Upper lobe of left lung (tissue), 6 donors: ENCODE data around the gene AKR1B1. TPM values are rescaled to one million over a fixed set of nuclear protein-coding genes. Genes with fewer than 3 reads are reported as not detected.

Experiments used
- ATAC-seq, 2 donors: fragments of 200-7000 bp; cut with Tn5 transposase; one replicate each; pipeline ENCODE4 v1.9.1; 2022; ENCODE audit warnings: mild to moderate bottlenecking in 2 of 2, moderate library complexity in 2 of 2; ENCODE audit not compliant: low FRiP score in 2 of 2
- DNase-seq, 2 donors: peaks; one replicate each; pipeline ENCODE4 v3.0.0-alpha.2; 2019 to 2020
- H3K27ac ChIP-seq, 4 donors: fragments of 200-600 bp; sonication (generic); one replicate each; pipeline ENCODE4 v1.5.1; 2016 to 2019
- H3K27me3 ChIP-seq, 4 donors: fragments of 200-600 bp; sonication (generic); one replicate each; pipeline ENCODE4 v1.5.1; 2017 to 2019
- H3K36me3 ChIP-seq, 4 donors: fragments of 200-600 bp; sonication (generic); one replicate each; pipeline ENCODE4 v1.5.1; 2016 to 2019
- H3K4me1 ChIP-seq, 4 donors: fragments of 200-600 bp; sonication (generic); one replicate each; pipeline ENCODE4 v1.5.1; 2018 to 2019
- H3K4me3 ChIP-seq, 4 donors: fragments of 200-600 bp; sonication (generic); one replicate each; pipeline ENCODE4 v1.5.1; 2017 to 2019; ENCODE audit warnings: mild to moderate bottlenecking in 2 of 4, moderate library complexity in 1 of 4
- H3K9me3 ChIP-seq, 4 donors: fragments of 200-600 bp; sonication (generic); one replicate each; pipeline ENCODE4 v1.5.1; 2018 to 2019
- CTCF ChIP-seq, 6 experiments: fragments of 450-650 bp in 4 of 6; fragments of 200-600 bp in 2 of 6; sonication (generic) in 2 of 6; IDR thresholded peaks; one replicate each; pipeline ENCODE4 v1.5.1; 2016 to 2019; ENCODE audit warnings: antibody characterized with exemption in 6 of 6
- EP300 ChIP-seq, 4 donors: sonication (generic); formaldehyde crosslinking; IDR thresholded peaks; one replicate each; pipeline ENCODE4 v1.5.1; 2017; ENCODE audit warnings: antibody characterized with exemption in 4 of 4, control low read depth in 2 of 4
- POLR2A ChIP-seq, 4 donors: fragments of 450-650 bp; IDR thresholded peaks; one replicate each; pipeline ENCODE4 v1.5.1; 2016 to 2017; ENCODE audit warnings: antibody characterized with exemption in 4 of 4, mild to moderate bottlenecking in 2 of 4
- POLR2AphosphoS5 ChIP-seq, 2 donors: sonication (generic); formaldehyde crosslinking; IDR thresholded peaks; one replicate each; pipeline ENCODE4 v1.5.1; 2017; ENCODE audit warnings: antibody characterized with exemption in 2 of 2
- WGBS, 2 donors: methylation state at CpG; one replicate each; pipeline ENCODE4 v1.1.5; 2017 to 2018; 5-methylcytosine and 5-hydroxymethylcytosine counted together
- total RNA-seq, 6 donors: library from RNA; depleted of rRNA in 4 of 6; stranded (reverse); fragments of >200 nt in 4 of 6; gene quantifications; one replicate each; pipeline versions ENCODE4 v1.1.0 to v1.2.1, GENCODE V29; 2016 to 2021
- donor health status: DM: no; HTN: no; CAD: no; lungs with moderate emphysema.
- donor health status: DM: no; HTN: yes; CAD: no; lungs with severe emphysema.

Gene AKR1B1
- total RNA-seq, 6 donors from 2014 or later = 39.2 to 108 (median 93.1) TPM

- TF ChIP-seq CTCF (IDR thresholded peaks at IDR 0.05) (no peak), POLR2A (IDR thresholded peaks at IDR 0.05) (no peak), EP300 (IDR thresholded peaks at IDR 0.05) (no peak), POLR2AphosphoS5 (IDR thresholded peaks at IDR 0.05) (no peak)
- ATAC-seq = no peak
- Histone ChIP-seq H3K9me3 (no peaks in the 10 kb centered on the region), H3K36me3 (no peaks in the 10 kb centered on the region), H3K27ac (no peak overlapping the region), H3K27me3 (no peaks in the 10 kb centered on the region), H3K4me1 (peaks cover 0 to 3% (median 0%) of the 10 kb centered on the region in 4 donors), H3K4me3 (no peak overlapping the region)
- WGBS, 2 donors = 40 to 52% methylated on average over 3 to 4 of the region's 4 CpGs
- no peak for DNase-seq
These were observed 36.3 kb downstream of the AKR1B1 start for GRCh38 chr7:134422638-134423037.

- ATAC-seq = no peak
- no peak overlapping the region for H3K4me3 ChIP-seq
- no peaks in the 10 kb centered on the region for H3K36me3 ChIP-seq
- TF ChIP-seq POLR2A (IDR thresholded peaks at IDR 0.05) = no peak
- TF ChIP-seq EP300 (IDR thresholded peaks at IDR 0.05) = no peak
- no peak for TF ChIP-seq POLR2AphosphoS5 (IDR thresholded peaks at IDR 0.05)
- no peak for TF ChIP-seq CTCF (IDR thresholded peaks at IDR 0.05)
- H3K27ac ChIP-seq = no peak overlapping the region
- no peaks in the 10 kb centered on the region for H3K9me3 ChIP-seq
- H3K4me1 ChIP-seq = peaks cover 0 to 3% (median 0%) of the 10 kb centered on the region in 4 donors
- WGBS, 2 donors = 71 to 75% methylated on average over 3 of the region's 3 CpGs
- H3K27me3 ChIP-seq = no peaks in the 10 kb centered on the region
- no peak for DNase-seq
These were observed 36.9 kb downstream of the AKR1B1 start for GRCh38 chr7:134422008-134422407.

- DNase-seq = no peak
- Histone ChIP-seq H3K9me3 (no peaks in the 10 kb centered on the region), H3K36me3 (no peaks in the 10 kb centered on the region), H3K4me1 (peaks cover 0 to 3% (median 0%) of the 10 kb centered on the region in 4 donors), H3K27me3 (no peaks in the 10 kb centered on the region), H3K4me3 (no peak overlapping the region), H3K27ac (no peak overlapping the region)
- TF ChIP-seq POLR2A (IDR thresholded peaks at IDR 0.05) (no peak), CTCF (IDR thresholded peaks at IDR 0.05) (peak in 4 of 6 experiments; percentile 24 to 54 (median 44))
- 52 to 61% methylated on average over 8 of the region's 8 CpGs for WGBS, 2 donors
- ATAC-seq = peak in 1 of 2 donors; percentile 79
These were observed 38.3 kb downstream of the AKR1B1 start for GRCh38 chr7:134420424-134421125.

GRCh38 chr7:134419875-134420274 is 39.0 kb downstream of the AKR1B1 start:
- DNase-seq (no peak), ATAC-seq (no peak)
- H3K4me3 ChIP-seq = no peak overlapping the region
- TF ChIP-seq POLR2A (IDR thresholded peaks at IDR 0.05) (no peak), POLR2AphosphoS5 (IDR thresholded peaks at IDR 0.05) (no peak), CTCF (IDR thresholded peaks at IDR 0.05) (no peak), EP300 (IDR thresholded peaks at IDR 0.05) (no peak)
- no peaks in the 10 kb centered on the region for H3K9me3 ChIP-seq
- H3K27me3 ChIP-seq = no peaks in the 10 kb centered on the region
- no peak overlapping the region for H3K27ac ChIP-seq
- peaks cover 0 to 3% (median 0%) of the 10 kb centered on the region in 4 donors for H3K4me1 ChIP-seq
- no peaks in the 10 kb centered on the region for H3K36me3 ChIP-seq
- WGBS, 2 donors = 62 to 69% methylated on average over 3 of the region's 3 CpGs

- no peak overlapping the region for H3K4me3 ChIP-seq
- H3K9me3 ChIP-seq = no peaks in the 10 kb centered on the region
- H3K27ac ChIP-seq = no peak overlapping the region
- H3K4me1 ChIP-seq = peaks cover 0 to 3% (median 0%) of the 10 kb centered on the region in 4 donors
- DNase-seq (no peak), ATAC-seq (no peak)
- TF ChIP-seq EP300 (IDR thresholded peaks at IDR 0.05) (no peak), CTCF (IDR thresholded peaks at IDR 0.05) (no peak), POLR2AphosphoS5 (IDR thresholded peaks at IDR 0.05) (no peak), POLR2A (IDR thresholded peaks at IDR 0.05) (no peak)
- WGBS, 2 donors = 72 to 93% methylated on average over 3 of the region's 3 CpGs
- no peaks in the 10 kb centered on the region for H3K36me3 ChIP-seq
- no peaks in the 10 kb centered on the region for H3K27me3 ChIP-seq
These were observed 39.8 kb downstream of the AKR1B1 start for GRCh38 chr7:134419085-134419484.
